ENCODE measurements around the gene EHMT1. TPM values are rescaled to one million over a fixed set of nuclear protein-coding genes. Genes with fewer than 3 reads are reported as not detected.
"Not testable (repeated sequence)": the region's sequence is repeated elsewhere in the genome, so short reads cannot be mapped to it uniquely, and the experiment has no call there.

The EHMT1 gene
- polyA plus RNA-seq, 1 donor, result 40.4 TPM

DNA sequence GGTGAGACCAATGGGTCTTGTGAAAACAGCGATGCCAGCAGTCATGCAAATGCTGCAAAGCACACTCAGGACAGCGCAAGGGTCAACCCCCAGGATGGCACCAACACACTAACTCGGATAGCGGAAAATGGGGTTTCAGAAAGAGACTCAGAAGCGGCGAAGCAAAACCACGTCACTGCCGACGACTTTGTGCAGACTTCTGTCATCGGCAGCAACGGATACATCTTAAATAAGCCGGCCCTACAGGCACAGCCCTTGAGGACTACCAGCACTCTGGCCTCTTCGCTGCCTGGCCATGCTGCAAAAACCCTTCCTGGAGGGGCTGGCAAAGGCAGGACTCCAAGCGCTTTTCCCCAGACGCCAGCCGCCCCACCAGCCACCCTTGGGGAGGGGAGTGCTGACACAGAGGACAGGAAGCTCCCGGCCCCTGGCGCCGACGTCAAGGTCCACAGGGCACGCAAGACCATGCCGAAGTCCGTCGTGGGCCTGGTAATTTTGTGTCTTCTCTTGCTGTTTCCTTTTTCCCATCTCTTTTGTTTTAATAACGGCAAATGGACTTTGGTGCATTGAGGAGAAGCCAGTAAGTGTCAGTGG, 98.0 kb downstream of the EHMT1 start:
- DNase-seq (ENCODE audit: low read depth), result no peak

DNA sequence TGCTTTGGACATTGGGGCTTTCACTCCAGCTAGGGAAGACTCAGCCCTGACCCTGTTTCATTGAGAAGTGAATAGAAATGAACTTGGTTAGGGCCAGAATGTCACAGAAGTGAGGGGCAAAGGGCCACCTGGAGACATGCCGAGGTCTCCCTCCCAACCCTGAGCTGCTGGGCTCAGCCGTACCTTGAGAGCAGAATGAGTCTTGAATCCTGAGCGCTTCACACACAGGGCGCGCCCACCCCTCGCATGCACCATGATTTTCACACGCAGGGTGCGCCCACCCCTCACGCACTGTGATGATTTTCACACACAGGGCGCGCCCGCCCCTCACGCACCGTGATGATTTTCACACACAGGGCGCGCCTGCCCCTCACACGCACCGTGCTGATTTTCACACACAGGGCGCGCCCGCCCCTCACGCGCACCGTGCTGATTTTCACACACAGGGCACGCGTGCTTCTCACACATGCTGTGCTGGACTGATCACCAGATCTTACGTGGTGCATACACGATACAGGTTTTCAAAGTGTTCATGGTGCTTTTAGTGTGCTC, 99.0 kb downstream of the EHMT1 start:
- no peak for DNase-seq (ENCODE audit: low read depth)

DNA sequence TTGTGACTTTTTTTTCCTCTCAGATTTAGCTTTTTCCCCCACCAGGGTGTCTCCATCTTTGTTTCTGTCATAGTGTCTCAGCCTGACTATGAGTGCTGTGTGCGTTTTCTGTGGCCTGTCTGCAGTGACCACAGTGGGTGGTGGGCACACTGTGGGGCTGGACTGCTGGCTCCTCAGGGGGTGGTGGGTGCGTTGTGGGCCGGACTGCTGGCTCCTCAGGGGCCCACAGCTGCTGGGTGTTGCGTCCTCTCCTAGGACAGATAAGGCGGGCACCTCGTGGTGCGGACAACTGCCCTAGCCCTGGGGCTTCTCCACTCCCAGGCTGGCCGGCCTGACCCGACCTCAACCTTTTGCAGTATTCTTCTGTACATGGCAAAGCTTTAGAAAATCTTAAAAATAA, 100.4 kb downstream of the EHMT1 start:
- no peak for DNase-seq (ENCODE audit: low read depth)

DNA sequence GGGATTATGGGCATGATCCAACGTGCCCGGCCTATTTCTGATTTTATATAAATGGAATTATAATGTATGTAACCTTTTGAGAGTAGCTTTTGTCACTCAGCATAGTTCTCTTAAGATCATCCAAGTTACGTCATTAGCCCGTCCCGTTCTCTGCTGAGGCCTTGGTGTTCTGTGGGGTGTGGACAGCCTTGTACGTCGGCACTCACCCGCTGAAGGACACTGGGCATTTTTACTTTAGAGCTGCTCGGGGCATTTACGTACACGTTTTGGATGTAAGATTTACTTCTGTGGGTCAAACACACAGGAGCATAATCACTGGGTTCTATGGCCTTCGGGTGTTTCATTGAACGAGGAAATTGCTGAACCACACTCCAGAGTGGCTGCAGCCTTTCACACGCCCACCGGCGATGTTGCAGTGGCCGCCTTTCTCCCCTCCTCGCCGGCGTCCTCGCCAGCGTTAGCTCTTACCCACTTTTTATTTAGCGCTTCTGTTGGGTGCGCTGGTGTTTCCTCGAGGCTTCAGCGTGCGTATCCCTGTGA, 101.8 kb downstream of the EHMT1 start:
- DNase-seq (ENCODE audit: low read depth), result no peak

DNA sequence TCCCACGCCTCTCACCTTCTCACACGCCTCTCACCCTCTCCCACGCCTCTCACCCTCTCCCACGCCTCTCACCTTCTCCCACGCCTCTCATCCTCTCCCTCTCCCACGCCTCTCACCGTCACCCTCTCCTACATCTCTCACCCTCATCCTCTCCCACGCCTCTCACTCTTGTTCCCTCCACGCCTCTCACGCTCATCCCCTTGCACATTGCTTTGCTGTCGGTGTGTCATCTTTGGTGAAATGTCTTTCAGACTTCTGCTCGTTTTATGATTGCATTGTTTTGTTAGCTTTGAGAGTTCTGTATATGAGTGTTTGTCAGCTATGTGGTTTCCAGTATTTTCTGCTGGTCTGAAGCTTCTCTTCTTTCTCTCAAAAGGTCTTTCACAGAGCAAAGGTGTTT, 102.7 kb downstream of the EHMT1 start:
- DNase-seq (ENCODE audit: low read depth), result no peak

DNA sequence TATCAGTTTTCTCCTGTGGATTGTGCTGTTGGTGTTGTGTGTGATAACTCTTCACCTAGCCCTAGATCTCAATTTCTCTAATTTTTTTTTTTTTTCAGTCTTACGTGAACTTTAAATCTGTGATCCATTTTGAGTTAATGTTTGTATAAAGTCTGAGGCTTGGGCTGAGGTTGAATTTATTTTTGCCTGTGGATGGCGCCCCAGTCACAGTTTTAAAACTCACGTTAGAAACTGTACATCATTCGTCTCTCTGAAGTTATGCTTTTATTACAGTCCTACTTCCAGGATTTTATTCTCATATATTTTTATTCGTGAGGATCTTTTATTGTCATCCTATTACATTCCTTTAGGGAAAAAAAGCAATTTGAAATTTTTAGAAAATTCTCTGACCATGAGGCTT, 103.1 kb downstream of the EHMT1 start:
- no peak for DNase-seq (ENCODE audit: low read depth)

DNA sequence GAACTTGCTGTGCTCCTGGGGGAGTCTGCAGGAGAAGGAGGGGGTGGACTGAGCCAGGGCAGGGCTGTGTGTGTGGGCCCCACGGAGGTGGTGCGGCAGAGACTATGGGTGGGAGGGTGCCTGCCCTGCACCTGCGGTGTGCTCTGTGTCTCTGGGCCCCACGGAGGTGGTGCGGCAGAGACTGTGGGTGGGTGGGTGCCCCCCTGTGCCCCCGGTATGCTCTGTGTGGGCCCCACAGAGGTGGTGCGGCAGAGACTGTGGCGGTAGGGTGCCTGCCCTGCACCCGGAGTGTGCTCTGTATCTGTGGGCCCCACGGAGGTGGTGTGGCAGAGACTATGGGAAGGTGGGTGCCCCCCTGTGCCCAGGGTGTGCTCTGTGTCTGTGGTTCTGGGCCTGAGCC, 103.7 kb downstream of the EHMT1 start:
- DNase-seq (ENCODE audit: low read depth), result no peak

DNA sequence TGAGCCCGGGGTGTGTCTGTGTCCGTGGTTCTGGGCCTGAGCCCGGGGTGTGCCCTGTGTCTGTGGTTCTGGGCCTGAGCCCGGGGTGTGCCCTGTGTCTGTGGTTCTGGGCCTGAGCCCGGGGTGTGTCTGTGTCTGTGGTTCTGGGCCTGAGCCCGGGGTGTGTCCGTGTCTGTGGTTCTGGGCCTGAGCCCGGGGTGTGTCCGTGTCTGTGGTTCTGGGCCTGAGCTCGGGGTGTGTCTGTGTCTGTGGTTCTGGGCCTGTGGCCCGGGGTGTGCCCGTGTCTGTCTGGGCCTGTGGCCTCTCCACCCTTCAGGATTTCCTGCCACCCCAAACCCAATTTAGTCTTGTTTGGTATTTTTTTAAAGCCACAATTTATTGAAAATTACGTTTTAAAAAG, 104.6 kb downstream of the EHMT1 start:
- DNase-seq (ENCODE audit: low read depth), result not testable (repeated sequence)

DNA sequence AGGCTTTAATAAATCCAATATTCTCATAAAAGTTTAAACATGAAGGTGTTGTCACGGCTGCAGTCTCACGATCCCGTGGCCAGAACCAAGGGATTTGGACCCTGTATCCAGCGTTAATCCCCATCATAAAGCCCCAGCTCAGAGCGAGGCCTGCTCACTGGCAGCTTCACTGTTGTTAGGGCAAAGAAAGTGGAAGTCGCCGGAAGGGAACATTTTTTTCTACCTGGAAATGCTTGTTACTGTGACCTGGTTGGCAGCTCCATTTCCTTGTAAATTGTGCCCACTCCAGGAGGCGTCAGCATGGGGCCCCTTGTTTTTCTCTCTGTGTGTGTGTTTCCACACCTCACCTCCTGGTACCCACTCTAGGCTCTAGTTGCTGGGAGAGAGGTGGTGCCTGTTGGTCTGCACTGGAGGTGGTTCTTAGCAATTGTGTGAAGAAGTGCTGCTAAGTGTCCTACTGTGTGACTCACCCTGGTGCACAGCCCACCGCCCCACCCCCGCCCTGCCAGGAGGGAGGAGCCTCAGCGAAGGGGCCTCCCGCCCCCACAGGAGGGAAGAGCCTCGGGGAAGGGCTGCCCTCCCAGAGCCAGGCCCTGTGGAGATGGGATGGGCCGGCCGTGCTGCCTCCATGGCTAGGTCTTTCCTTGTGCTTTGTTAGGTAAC, 105.1 kb downstream of the EHMT1 start:
- DNase-seq (ENCODE audit: low read depth), result no peak

DNA sequence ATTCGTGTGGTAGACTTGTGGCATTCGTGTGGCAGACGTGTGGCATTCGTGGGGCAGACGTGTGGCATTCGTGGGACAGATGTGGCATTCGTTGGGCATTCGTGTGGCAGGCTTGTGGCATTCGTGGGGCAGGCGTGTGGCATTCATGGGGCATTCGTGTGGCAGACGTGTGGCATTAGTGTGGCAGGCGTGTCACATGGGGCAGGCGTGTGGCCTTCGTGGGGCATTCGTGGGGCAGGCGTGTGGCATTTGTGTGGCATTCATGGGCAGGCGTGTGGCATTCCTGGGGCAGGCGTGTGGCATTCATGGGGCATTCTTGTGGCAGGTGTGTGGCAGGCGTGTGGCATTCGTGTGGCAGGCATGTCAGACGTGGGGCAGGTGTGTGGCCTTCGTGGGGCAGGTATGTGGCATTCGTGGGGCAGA, 106.0 kb downstream of the EHMT1 start:
- DNase-seq (ENCODE audit: low read depth), result no peak

DNA sequence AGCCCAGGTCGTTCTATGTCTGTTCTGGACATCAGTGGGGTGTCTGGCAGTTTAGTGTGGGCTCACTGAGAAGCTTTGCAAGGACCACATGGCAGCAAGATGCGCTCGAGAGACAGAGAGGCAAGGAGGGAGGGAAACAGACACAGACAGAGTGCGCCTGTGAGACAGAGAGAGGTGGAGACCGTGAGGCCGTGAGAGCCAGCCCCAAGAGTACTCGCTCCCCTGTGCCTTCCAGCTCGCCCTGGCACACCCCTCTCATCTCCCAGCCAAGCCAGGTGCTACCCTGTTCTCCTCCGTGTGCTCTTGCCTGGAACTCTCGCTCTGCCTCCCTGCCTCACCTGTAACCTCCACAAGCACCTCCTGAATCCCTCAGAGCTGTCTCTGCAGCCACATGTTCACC, 106.8 kb downstream of the EHMT1 start:
- no peak for DNase-seq (ENCODE audit: low read depth)

DNA sequence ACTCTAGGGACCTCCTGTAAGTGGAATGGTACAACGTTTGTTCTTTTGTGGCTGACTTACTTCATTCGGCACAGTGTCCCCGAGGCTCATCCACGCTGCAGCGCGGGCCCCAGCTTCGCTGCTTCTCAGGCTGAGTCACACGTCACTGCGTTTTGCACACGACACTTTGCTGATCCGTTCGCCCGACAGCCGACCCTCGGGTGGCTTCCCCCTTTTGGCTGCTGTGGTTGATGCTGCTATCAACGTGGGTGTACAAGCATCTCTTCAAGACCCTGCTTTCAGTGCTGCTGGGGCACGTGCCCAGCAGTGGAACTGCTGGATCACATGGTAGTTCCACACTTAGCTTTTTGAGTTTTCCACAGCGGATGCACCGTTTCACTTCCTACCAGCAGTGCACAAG, 107.5 kb downstream of the EHMT1 start:
- not testable (repeated sequence) for DNase-seq (ENCODE audit: low read depth)

DNA sequence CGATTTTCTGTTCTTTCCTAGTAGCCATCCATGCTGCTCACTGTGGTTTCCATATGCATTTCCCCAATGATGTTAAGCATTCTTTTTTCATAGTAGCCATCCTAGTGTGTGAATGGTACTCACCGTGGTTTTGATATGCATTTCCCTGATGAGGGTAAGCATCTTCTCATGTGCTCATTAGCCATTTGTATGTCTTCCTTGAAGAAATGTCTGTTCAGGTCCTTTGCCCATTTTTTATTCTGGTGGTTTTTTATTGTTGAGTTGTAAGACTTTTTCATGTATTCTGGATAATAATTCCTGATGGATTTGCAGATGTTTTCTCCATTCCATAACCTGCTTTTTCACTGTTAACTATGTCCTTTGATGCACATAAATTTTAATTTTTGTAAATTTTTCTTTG, 108.0 kb downstream of the EHMT1 start:
- DNase-seq (ENCODE audit: low read depth), result no peak

DNA sequence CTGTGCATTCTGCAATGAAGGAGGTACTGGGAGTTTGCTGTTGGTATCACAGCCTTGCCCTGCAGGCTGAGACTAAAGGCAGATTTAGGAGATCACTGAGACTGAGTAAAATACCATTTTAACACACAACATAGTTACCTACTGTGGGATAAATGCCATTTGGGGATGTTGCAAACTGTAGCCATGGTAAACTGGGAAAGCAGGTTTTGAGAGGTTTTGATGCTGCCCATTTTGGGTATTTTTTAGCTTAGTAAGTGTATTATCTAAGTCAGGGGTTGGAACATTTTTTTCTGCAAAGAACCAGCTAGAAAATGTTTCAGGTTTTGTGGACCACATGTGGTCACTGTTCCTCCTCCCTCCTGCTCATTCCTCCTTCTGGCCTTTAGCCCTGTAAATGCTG, 108.9 kb downstream of the EHMT1 start:
- no peak for DNase-seq (ENCODE audit: low read depth)

DNA sequence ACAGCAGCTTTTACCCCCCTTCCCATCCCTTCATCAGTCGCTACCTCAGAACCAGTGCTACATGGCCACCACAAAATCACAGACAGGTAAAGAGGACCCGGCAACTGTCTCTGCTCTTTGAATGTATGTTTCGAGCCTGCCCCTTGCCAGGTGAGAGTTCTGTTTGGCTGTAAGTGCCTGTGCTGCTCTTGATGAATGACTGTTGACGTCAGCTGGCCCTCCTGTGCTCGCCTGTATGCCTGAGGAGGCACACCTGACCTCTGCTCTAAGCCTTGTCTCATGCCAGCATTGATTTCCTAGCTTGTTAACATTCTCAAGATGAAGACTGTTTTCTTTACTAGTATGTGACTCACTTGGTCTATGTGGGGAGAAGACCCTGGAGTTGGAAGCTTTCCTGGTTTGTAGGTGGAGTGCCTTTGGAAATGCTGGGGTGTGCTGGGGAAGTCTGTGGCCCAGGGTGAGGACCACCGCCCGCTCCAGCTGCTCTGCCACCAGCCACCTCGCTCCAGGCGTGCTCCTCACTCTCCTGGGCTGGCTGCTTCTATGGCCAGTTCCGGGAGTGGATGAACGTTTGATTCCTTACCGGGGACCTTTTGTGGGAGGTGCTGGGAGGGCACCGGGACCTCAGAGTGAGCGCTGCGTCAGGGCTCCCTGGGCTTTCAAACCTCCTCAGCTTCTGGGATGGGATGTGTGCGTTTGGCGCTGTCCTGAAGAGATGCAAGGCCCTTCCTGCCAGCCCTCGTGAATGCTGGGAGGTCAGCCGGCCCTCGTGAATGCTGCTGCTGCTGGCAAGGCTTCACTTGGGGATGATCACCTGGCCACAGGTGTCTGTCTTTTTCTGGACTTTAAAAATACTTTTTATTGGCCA, 109.9 kb downstream of the EHMT1 start:
- DNase-seq (ENCODE audit: low read depth), result no peak

DNA sequence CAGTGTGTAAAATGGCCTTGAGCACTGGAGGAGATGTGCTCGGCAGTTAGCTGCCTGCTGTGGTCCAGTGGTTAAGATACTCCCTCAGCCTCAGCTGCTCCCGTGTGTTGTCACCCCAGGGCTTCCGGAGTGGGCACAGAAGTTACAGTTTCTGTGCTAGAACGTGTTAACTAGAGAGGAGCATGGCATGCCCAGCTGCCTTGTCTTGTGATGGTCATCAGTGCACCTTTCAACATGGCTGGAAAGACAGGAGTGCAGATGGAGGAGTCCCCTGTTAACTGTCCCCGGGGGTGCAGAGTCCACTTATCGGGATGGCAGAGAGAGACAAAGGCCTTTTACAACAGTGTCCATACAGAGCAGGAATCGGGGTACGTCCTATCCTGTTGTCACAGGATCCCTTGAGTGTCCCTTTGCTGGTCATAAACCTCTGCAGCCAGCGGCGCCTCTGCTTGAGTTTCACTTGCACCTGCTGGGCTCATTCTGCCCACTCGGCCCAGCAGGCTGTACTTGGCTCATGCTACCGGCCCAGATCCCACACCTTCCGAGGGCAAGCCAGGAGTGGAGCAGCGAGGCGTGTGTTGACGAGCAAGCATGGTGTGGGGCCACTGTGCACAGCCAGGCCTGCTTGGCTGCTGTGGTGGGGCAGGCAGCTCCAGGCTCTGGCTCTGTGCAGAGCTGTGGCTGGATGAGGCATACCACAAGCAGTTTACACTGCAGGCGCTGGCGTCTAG, 112.6 kb downstream of the EHMT1 start:
- no peak for DNase-seq (ENCODE audit: low read depth)

DNA sequence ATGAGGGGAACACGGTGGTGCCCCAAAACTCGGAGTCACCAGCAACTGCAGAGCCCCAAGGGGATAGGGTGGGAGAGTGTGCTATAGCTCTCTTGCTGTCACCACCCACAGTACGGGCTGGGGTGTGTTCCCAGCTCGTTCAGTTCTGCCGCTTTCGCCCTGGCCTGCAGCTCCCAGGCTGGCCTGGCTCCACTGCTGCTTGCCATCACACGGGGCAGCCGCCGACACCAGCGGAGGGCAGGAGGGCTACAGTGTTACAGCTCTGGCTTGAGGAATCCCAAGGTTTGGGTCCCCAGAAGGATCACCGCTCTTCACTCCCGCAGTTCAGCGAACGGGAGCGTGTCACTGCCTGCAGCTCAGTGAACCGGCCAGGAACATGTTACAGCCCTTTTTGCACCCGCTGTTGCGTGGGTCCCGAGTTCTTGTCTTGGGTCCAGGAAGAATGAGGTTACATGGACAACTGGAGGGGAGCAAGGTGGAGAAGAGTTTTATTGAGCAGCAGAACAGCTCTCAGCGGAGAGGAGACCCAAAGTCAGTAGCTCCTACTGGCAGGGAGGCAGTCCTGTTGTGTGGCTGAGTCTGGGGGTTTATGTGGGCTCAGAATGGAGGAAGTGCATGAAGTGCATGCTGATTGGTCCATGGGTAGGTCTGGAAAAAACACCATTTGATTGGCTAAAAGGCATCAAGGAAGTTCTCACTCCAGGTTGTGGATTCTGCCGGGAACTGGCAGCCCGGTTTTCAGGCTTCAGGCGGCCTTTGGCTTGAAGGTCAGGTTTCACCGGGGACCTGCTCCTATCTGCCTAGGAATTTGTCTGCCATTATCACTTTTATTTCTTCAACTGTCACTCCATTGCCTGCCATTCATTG, 113.4 kb downstream of the EHMT1 start:
- no peak for DNase-seq (ENCODE audit: low read depth)

DNA sequence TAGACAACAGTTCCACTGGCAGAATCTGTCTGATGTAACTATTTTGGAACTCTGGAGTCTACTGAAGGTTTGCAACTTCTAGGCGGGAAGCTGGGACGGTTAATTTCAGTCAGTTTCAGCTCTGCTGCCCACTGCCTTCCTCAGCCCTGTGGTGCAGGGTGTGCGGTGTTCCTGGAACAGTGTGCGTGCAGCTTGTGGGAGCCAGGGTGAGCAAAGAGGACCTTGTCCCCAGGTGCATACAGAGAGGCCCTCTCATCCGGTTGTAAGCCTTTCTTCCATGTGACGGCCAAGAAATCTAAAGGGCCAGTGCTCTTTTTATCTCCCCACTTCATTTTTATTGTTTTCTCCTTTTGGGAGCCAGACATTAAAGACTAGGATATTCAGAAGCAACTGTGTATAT, 114.6 kb downstream of the EHMT1 start:
- no peak for DNase-seq (ENCODE audit: low read depth)

DNA sequence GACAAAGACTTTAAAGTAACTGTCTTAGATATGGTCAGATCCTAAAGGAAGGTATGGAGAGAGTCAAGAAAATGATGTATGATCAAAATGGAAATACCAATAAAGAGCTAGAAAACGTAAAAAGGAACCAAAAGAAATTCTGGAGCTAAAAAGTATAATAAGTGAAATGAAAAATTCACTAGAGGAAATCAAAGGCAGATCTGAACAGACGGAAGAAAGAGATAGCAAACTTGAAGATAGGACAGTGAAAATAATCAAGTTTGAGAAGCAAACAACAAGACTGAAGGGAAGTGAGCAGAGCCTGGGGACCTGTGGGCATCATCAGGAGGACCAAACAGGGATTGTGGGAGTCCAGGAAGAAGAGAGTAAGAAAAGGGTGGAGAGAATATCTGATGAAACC, 115.4 kb downstream of the EHMT1 start:
- no peak for DNase-seq (ENCODE audit: low read depth)

DNA sequence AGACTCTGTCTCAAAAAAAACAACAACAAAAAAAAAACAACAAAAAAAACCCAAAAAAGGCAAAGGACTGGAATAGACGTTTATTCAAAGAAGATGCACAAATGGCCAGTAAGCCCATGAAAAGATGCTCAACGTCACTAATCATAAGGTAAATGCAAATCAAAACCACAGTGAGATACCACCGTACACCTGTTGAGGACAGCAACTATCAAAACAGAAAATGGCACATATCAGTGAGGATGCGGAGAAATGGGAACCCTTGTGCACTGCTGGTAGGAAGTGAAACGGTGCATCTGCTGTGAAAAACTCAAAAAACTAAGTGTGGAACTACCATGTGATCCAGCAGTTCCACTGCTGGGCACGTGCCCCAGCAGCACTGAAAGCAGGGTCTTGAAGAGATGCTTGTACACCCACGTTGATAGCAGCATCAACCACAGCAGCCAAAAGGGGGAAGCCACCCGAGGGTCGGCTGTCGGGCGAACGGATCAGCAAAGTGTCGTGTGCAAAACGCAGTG, 119.4 kb downstream of the EHMT1 start:
- DNase-seq (ENCODE audit: low read depth), result not testable (repeated sequence)

Data from forelimb muscle (tissue), 1 donor.